CD14-positive monocyte (primary cell): Measurements from ENCODE around the gene ATG13. TPM values are rescaled to one million over a fixed set of nuclear protein-coding genes. Genes with fewer than 3 reads are reported as not detected.

Source experiments
- DNase-seq, 3 donors: peaks; one replicate each; pipeline ENCODE4 v3.0.0-alpha.2; 2011 to 2022
- H2AFZ ChIP-seq: 2 replicates; pipeline ENCODE4 v1.6.0; 2012; ENCODE audit warnings: mild to moderate bottlenecking, low read depth, low read length, inconsistent platforms; ENCODE audit not compliant: insufficient read depth, poor library complexity, severe bottlenecking
- H3K27ac ChIP-seq, 2 donors: 1 replicate in 1 of 2; 2 replicates in 1 of 2; pipeline ENCODE4 v1.5.1; 2012 to 2013; ENCODE audit warnings: low read length in 2 of 2, control low read depth in 1 of 2, inconsistent platforms in 1 of 2, low read depth in 1 of 2, mild to moderate bottlenecking in 1 of 2
- H3K27me3 ChIP-seq, 2 donors: one replicate each; pipeline versions ENCODE4 v1.6.0 to v1.6.1; 2011 to 2013; ENCODE audit warnings: low read length in 2 of 2; ENCODE audit not compliant: control insufficient read depth in 2 of 2, insufficient read depth in 2 of 2
- H3K36me3 ChIP-seq, 2 donors: replicated peaks in 1 of 2; 1 replicate in 1 of 2; 2 replicates in 1 of 2; pipeline versions ENCODE4 v1.5.1 to v1.6.1; 2012 to 2013; ENCODE audit warnings: low read length in 2 of 2, control low read depth in 1 of 2, inconsistent platforms in 1 of 2, mild to moderate bottlenecking in 1 of 2; ENCODE audit not compliant: insufficient read depth in 2 of 2, control insufficient read depth in 1 of 2
- H3K4me1 ChIP-seq, 2 donors: 1 replicate in 1 of 2; 2 replicates in 1 of 2; pipeline versions ENCODE4 v1.5.1 to v1.6.1; 2012 to 2013; ENCODE audit warnings: low read length in 2 of 2, control low read depth in 1 of 2, inconsistent platforms in 1 of 2, mild to moderate bottlenecking in 1 of 2, moderate library complexity in 1 of 2; ENCODE audit not compliant: insufficient read depth in 2 of 2, control insufficient read depth in 1 of 2
- H3K4me2 ChIP-seq: replicated peaks from 2 replicates; pipeline ENCODE3; 2012; ENCODE audit warnings: low read length, moderate library complexity, mild to moderate bottlenecking; ENCODE audit not compliant: poor library complexity, severe bottlenecking; ENCODE audit errors: extremely low read depth
- H3K4me3 ChIP-seq, 3 experiments: fragments of 200-600 bp in 1 of 3; sonication (generic) in 1 of 3; replicated peaks in 1 of 3; 1 replicate in 2 of 3; 2 replicates in 1 of 3; pipeline ENCODE4 v1.5.1; 2011 to 2013; ENCODE audit warnings: low read length in 3 of 3, mild to moderate bottlenecking in 3 of 3, control low read depth in 2 of 3, low read depth in 2 of 3, inconsistent platforms in 1 of 3, moderate library complexity in 1 of 3
- H3K79me2 ChIP-seq: 2 replicates; pipeline ENCODE4 v1.6.0; 2012; ENCODE audit warnings: mild to moderate bottlenecking, control low read depth, inconsistent platforms, low read length, moderate library complexity; ENCODE audit not compliant: insufficient read depth
- H3K9ac ChIP-seq: 2 replicates; pipeline ENCODE4 v1.6.0; 2017; ENCODE audit warnings: low read length, mild to moderate bottlenecking; ENCODE audit not compliant: insufficient read depth, poor library complexity, severe bottlenecking
- H3K9me3 ChIP-seq, 2 donors: replicated peaks in 1 of 2; 1 replicate in 1 of 2; 2 replicates in 1 of 2; pipeline versions ENCODE4 v1.5.1 to v1.6.1; 2012 to 2013; ENCODE audit warnings: low read length in 2 of 2, control low read depth in 1 of 2; ENCODE audit not compliant: control insufficient read depth in 1 of 2, insufficient read depth in 1 of 2
- H4K20me1 ChIP-seq: 2 replicates; pipeline ENCODE4 v1.6.0; 2012; ENCODE audit warnings: mild to moderate bottlenecking, low read length, control low read depth, moderate library complexity; ENCODE audit not compliant: insufficient read depth
- H3K27ac Mint-ChIP-seq, 7 donors: one replicate each; pipeline ENCODE4 v1.8.0; 2020; ENCODE audit warnings: mild to moderate bottlenecking in 7 of 7, mixed read lengths in 7 of 7, moderate library complexity in 6 of 7, inconsistent platforms in 2 of 7
- H3K27me3 Mint-ChIP-seq, 3 donors: one replicate each; pipeline ENCODE4 v1.8.0; 2021 to 2022; ENCODE audit warnings: low read depth in 3 of 3, mild to moderate bottlenecking in 3 of 3, mixed read lengths in 3 of 3, moderate library complexity in 3 of 3, inconsistent platforms in 1 of 3
- H3K36me3 Mint-ChIP-seq, 2 donors: one replicate each; pipeline ENCODE4 v1.8.0; 2020; ENCODE audit warnings: mixed read lengths in 2 of 2, inconsistent platforms in 1 of 2, mild to moderate bottlenecking in 1 of 2
- H3K4me1 Mint-ChIP-seq: one replicate; pipeline ENCODE4 v1.8.0; 2020; ENCODE audit warnings: mild to moderate bottlenecking, mixed read lengths
- H3K4me3 Mint-ChIP-seq, 2 donors: one replicate each; pipeline ENCODE4 v1.8.0; 2020; ENCODE audit warnings: mild to moderate bottlenecking in 2 of 2, mixed read lengths in 2 of 2, moderate library complexity in 1 of 2
- H3K9me3 Mint-ChIP-seq, 7 donors: one replicate each; pipeline ENCODE4 v1.8.0; 2020 to 2022; ENCODE audit warnings: mixed read lengths in 7 of 7, mild to moderate bottlenecking in 6 of 7, moderate library complexity in 6 of 7, inconsistent platforms in 2 of 7
- CTCF ChIP-seq: fragments of 200-600 bp; IDR thresholded peaks from one replicate; pipeline ENCODE4 v1.8.0; 2022; ENCODE audit warnings: antibody characterized with exemption, mild to moderate bottlenecking
- WGBS: methylation state at CpG from one replicate; pipeline ENCODE4 v1.1.5; 2013; ENCODE audit warnings: missing lambda C conversion rate; ENCODE audit not compliant: insufficient coverage; 5-methylcytosine and 5-hydroxymethylcytosine counted together
- intact Hi-C, 2 donors: fragments of 100-400 bp; cut with micrococcal nuclease; formaldehyde crosslinking; loops; one replicate each; pipeline versions ENCODE4 v1.15.0 to v1.15.1; 2023
- polyA plus RNA-seq, 3 donors: library from polyadenylated mRNA; depleted of rRNA in 1 of 3; unstranded in 2 of 3; stranded (reverse) in 1 of 3; fragments of 300-500 nt in 2 of 3; fragments of >200 nt in 1 of 3; fragmentation: Illumina TruSeq in 2 of 3; gene quantifications; 1 replicate in 2 of 3; 2 replicates in 1 of 3; pipeline ENCODE4 v1.2.3, GENCODE V29; 2012 to 2021

Gene ATG13
- polyA plus RNA-seq, 3 donors, result 33.7 to 55.5 (median 51.2) TPM

- Mint-ChIP-seq H3K4me1 (peaks cover 36% of the 10 kb centered on the region), H3K27me3 (peaks cover 0 to 3% (median 0%) of the 10 kb centered on the region in 3 donors), H3K27ac (peak overlapping the region; percentile 84 to 96 (median 90)), H3K9me3 (peaks cover 0 to 2% (median 0%) of the 10 kb centered on the region in 7 donors), H3K4me3 (peak overlapping the region; percentile 94 to 99), H3K36me3 (peaks cover 0 to 6% of the 10 kb centered on the region in 2 donors)
- H2AFZ ChIP-seq, result peak overlapping the region; percentile 97
- H4K20me1 ChIP-seq, result peaks cover 28% of the 10 kb centered on the region
- H3K4me1 ChIP-seq, result peaks cover 15 to 29% of the 10 kb centered on the region in 2 donors
- peak overlapping the region in 1 of 2 donors; percentile 88 for H3K27ac ChIP-seq
- peaks cover 45% of the 10 kb centered on the region for H3K79me2 ChIP-seq
- TF ChIP-seq CTCF, result no peak
- WGBS, result no CpG with 5 or more reads among the region's 3 CpGs
- peak overlapping the region; percentile 88 for H3K4me2 ChIP-seq
- intact Hi-C loops, result no loop called here
- no peaks in the 10 kb centered on the region for H3K36me3 ChIP-seq
- DNase-seq, result peak in 1 of 3 donors; percentile 53
- peak overlapping the region; percentile 87 for H3K9ac ChIP-seq
- H3K27me3 ChIP-seq, result no peaks in the 10 kb centered on the region
- no peaks in the 10 kb centered on the region for H3K9me3 ChIP-seq
- H3K4me3 ChIP-seq, result peak overlapping the region; percentile 75 to 91 (median 83)
Measured at GRCh38 chr11:46594374-46594700, 23.0 kb upstream of the ATG13 start.

- Histone ChIP-seq H2AFZ (peak overlapping the region; percentile 97), H3K4me3 (no peak overlapping the region), H3K36me3 (no peaks in the 10 kb centered on the region), H3K27ac (peak overlapping the region in 1 of 2 donors; percentile 88), H3K9ac (no peak overlapping the region), H3K9me3 (no peaks in the 10 kb centered on the region), H4K20me1 (peaks cover 24% of the 10 kb centered on the region), H3K79me2 (peaks cover 40% of the 10 kb centered on the region), H3K4me2 (peak overlapping the region; percentile 88), H3K27me3 (no peaks in the 10 kb centered on the region), H3K4me1 (peaks cover 14 to 29% of the 10 kb centered on the region in 2 donors)
- Mint-ChIP-seq H3K27ac (peak overlapping the region in 1 of 7 donors; percentile 8), H3K9me3 (peaks cover 0 to 2% (median 0%) of the 10 kb centered on the region in 7 donors), H3K27me3 (peaks cover 0 to 3% (median 0%) of the 10 kb centered on the region in 3 donors), H3K4me1 (peaks cover 33% of the 10 kb centered on the region), H3K4me3 (no peak overlapping the region), H3K36me3 (peaks cover 0 to 6% of the 10 kb centered on the region in 2 donors)
- DNase-seq, result no peak
- no peak for TF ChIP-seq CTCF
- 95% methylated on average over 5 of the region's 10 CpGs for WGBS
- intact Hi-C loops, result no loop called here
Measured at GRCh38 chr11:46594785-46595184, 22.6 kb upstream of the ATG13 start.
